Fibroblast of the aortic adventitia (primary cell): ENCODE results near the gene SPEM2. TPM values are rescaled to one million over a fixed set of nuclear protein-coding genes. Genes with fewer than 3 reads are reported as not detected.

Experiments used
- DNase-seq: peaks from one replicate; pipeline ENCODE4 v3.0.0-alpha.2; 2010; ENCODE audit warnings: low read depth
- H3K4me3 ChIP-seq: 2 replicates; pipeline ENCODE4 v1.5.1; 2011; ENCODE audit warnings: low read depth, mild to moderate bottlenecking, control low read depth, low read length, moderate library complexity
- CTCF ChIP-seq: IDR thresholded peaks from 2 replicates; pipeline ENCODE4 v1.5.1; 2011; ENCODE audit warnings: mild to moderate bottlenecking, low read length, control low read depth, inconsistent platforms; ENCODE audit not compliant: insufficient read depth
- total RNA-seq: library from RNA; depleted of rRNA; stranded (reverse); fragments of >200 nt; gene quantifications from 2 replicates; pipeline ENCODE4 v1.2.3, GENCODE V29; 2012; ENCODE audit warnings: low replicate concordance

SPEM2 gene
- total RNA-seq, 1 donor: not detected

- TF ChIP-seq CTCF: no peak
- no peak for DNase-seq
- H3K4me3 ChIP-seq: no peak overlapping the region
These were observed 10.6 kb upstream of the SPEM2 start for GRCh38 chr17:7414837-7415236.

- TF ChIP-seq CTCF: no peak
- no peak overlapping the region for H3K4me3 ChIP-seq
- no peak for DNase-seq
These were observed 9.6 kb upstream of the SPEM2 start for GRCh38 chr17:7415784-7416183.

- no peak for DNase-seq
- H3K4me3 ChIP-seq: no peak overlapping the region
- no peak for TF ChIP-seq CTCF
These were observed 9.1 kb upstream of the SPEM2 start for GRCh38 chr17:7416323-7416722.

- no peak for TF ChIP-seq CTCF
- no peak for DNase-seq
- H3K4me3 ChIP-seq: no peak overlapping the region
These were observed 8.3 kb upstream of the SPEM2 start for GRCh38 chr17:7417056-7417655.

- no peak for TF ChIP-seq CTCF
- no peak for DNase-seq
These were observed 6.8 kb upstream of the SPEM2 start for GRCh38 chr17:7418472-7419152.

GRCh38 chr17:7419819-7420610, 5.4 kb upstream of the SPEM2 start, which contains the start of gene SPEM1:
SPEM1 (plus strand) TSS chr17:7420324; CDS start chr17:7420385, 61 bp downstream.
- no peak within 1 kb of the TSS for H3K4me3 ChIP-seq
- TF ChIP-seq CTCF: no peak
- DNase-seq: no peak

More at GRCh38 chr17:7418472-7419152, 6.8 kb upstream of the SPEM2 start:
- no peak overlapping the region for H3K4me3 ChIP-seq
